Nucleus accumbens (tissue), 56 donors: ENCODE data around the gene OR52N5.

Experiments
- DNase-seq, 56 donors: peaks; one replicate each; lab custom pipeline; 2025; lab: John Stamatoyannopoulos, UW

Gene OR52N5

GRCh38 chr11:5726351-5726750 lies 56.8 kb downstream of the OR52N5 start:
- DNase-seq, result no peak
